Measurements from ENCODE around the gene ERVFRD-1. TPM values are rescaled to one million over a fixed set of nuclear protein-coding genes. Genes with fewer than 3 reads are reported as not detected.

The ERVFRD-1 gene
- polyA plus RNA-seq, 1 experiment: not detected

GRCh38 chr6:11111769-11112437 lies 378 bp upstream of the ERVFRD-1 start:
- ChIA-PET POLR2A (no interaction called here), CTCF (interaction anchor here (0.6 kb wide), 1 partner anchor 43 kb away, joined by 14 read pairs; no protein-coding TSS in a partner anchor)
- no peak for TF ChIP-seq CTCF (IDR thresholded peaks at IDR 0.05; ENCODE audit: low read depth, low read length)
- no peak for DNase-seq (ENCODE audit: low read depth, low spot score)
- Histone ChIP-seq H3K4me3 (ENCODE audit: low read depth, low read length) (no peak overlapping the region), H3K27me3 (ENCODE audit: control insufficient read depth, insufficient read depth, low read length) (no peaks in the 10 kb centered on the region), H3K27ac (ENCODE audit: low read depth, low read length) (no peak overlapping the region), H3K9me3 (ENCODE audit: control insufficient read depth, insufficient read depth, low read length) (no peaks in the 10 kb centered on the region)

- ChIA-PET CTCF (no interaction called here), POLR2A (no interaction called here)
- H3K27me3 ChIP-seq (ENCODE audit: control insufficient read depth, insufficient read depth, low read length): no peaks in the 10 kb centered on the region
- H3K4me3 ChIP-seq (ENCODE audit: low read depth, low read length): no peak overlapping the region
- no peak for DNase-seq (ENCODE audit: low read depth, low spot score)
- no peaks in the 10 kb centered on the region; the same call in 1 of the 2 replicates for H3K9me3 ChIP-seq (ENCODE audit: control insufficient read depth, insufficient read depth, low read length)
- no peak for TF ChIP-seq CTCF (IDR thresholded peaks at IDR 0.05; ENCODE audit: low read depth, low read length)
- H3K27ac ChIP-seq (ENCODE audit: low read depth, low read length): no peak overlapping the region
These were observed 2.8 kb downstream of the ERVFRD-1 start for GRCh38 chr6:11108726-11109125.

- no peak overlapping the region for H3K27ac ChIP-seq (ENCODE audit: low read depth, low read length)
- no peak for TF ChIP-seq CTCF (IDR thresholded peaks at IDR 0.05; ENCODE audit: low read depth, low read length)
- H3K27me3 ChIP-seq (ENCODE audit: control insufficient read depth, insufficient read depth, low read length): no peaks in the 10 kb centered on the region
- CTCF ChIA-PET: no interaction called here
- H3K9me3 ChIP-seq (ENCODE audit: control insufficient read depth, insufficient read depth, low read length): peaks cover 7% of the 10 kb centered on the region; the same call in 1 of the 2 replicates
- POLR2A ChIA-PET: no interaction called here
- no peak for DNase-seq (ENCODE audit: low read depth, low spot score)
- no peak overlapping the region for H3K4me3 ChIP-seq (ENCODE audit: low read depth, low read length)
These were observed 8.5 kb downstream of the ERVFRD-1 start for GRCh38 chr6:11103065-11103464.

GRCh38 chr6:11101417-11101816 lies 10.1 kb downstream of the ERVFRD-1 start:
- no peak overlapping the region for H3K4me3 ChIP-seq (ENCODE audit: low read depth, low read length)
- H3K27ac ChIP-seq (ENCODE audit: low read depth, low read length): no peak overlapping the region
- H3K27me3 ChIP-seq (ENCODE audit: control insufficient read depth, insufficient read depth, low read length): no peaks in the 10 kb centered on the region
- H3K9me3 ChIP-seq (ENCODE audit: control insufficient read depth, insufficient read depth, low read length): peaks cover 7% of the 10 kb centered on the region; the same call in 1 of the 2 replicates
- no peak for TF ChIP-seq CTCF (IDR thresholded peaks at IDR 0.05; ENCODE audit: low read depth, low read length)
- DNase-seq (ENCODE audit: low read depth, low spot score): no peak
- POLR2A ChIA-PET: no interaction called here
- CTCF ChIA-PET: no interaction called here

GRCh38 chr6:11098004-11098403 lies 13.5 kb downstream of the ERVFRD-1 start:
- peaks cover under 1% of the 10 kb centered on the region; the same call in 1 of the 2 replicates for H3K9me3 ChIP-seq (ENCODE audit: control insufficient read depth, insufficient read depth, low read length)
- H3K27ac ChIP-seq (ENCODE audit: low read depth, low read length): no peak overlapping the region
- DNase-seq (ENCODE audit: low read depth, low spot score): no peak
- ChIA-PET CTCF (interaction anchor here (0.7 to 1.9 kb wide), 2 partner anchors 323 to 398 kb away, joined by 3 to 10 read pairs; no protein-coding TSS in a partner anchor), POLR2A (no interaction called here)
- H3K4me3 ChIP-seq (ENCODE audit: low read depth, low read length): no peak overlapping the region
- no peaks in the 10 kb centered on the region for H3K27me3 ChIP-seq (ENCODE audit: control insufficient read depth, insufficient read depth, low read length)
- no peak for TF ChIP-seq CTCF (IDR thresholded peaks at IDR 0.05; ENCODE audit: low read depth, low read length)
